CD14-positive monocyte (primary cell): ENCODE results near the gene MMRN2. TPM values are rescaled to one million over a fixed set of nuclear protein-coding genes. Genes with fewer than 3 reads are reported as not detected.
"Not testable (repeated sequence)": the region's sequence is repeated elsewhere in the genome, so short reads cannot be mapped to it uniquely, and the experiment has no call there.

Source experiments
- DNase-seq, 3 donors: peaks; one replicate each; pipeline ENCODE4 v3.0.0-alpha.2; 2011 to 2022
- H2AFZ ChIP-seq: 2 replicates; pipeline ENCODE4 v1.6.0; 2012; ENCODE audit warnings: mild to moderate bottlenecking, low read depth, low read length, inconsistent platforms; ENCODE audit not compliant: insufficient read depth, poor library complexity, severe bottlenecking
- H3K27ac ChIP-seq, 2 donors: 1 replicate in 1 of 2; 2 replicates in 1 of 2; pipeline ENCODE4 v1.5.1; 2012 to 2013; ENCODE audit warnings: low read length in 2 of 2, control low read depth in 1 of 2, inconsistent platforms in 1 of 2, low read depth in 1 of 2, mild to moderate bottlenecking in 1 of 2
- H3K27me3 ChIP-seq, 2 donors: one replicate each; pipeline versions ENCODE4 v1.6.0 to v1.6.1; 2011 to 2013; ENCODE audit warnings: low read length in 2 of 2; ENCODE audit not compliant: control insufficient read depth in 2 of 2, insufficient read depth in 2 of 2
- H3K36me3 ChIP-seq, 2 donors: replicated peaks in 1 of 2; 1 replicate in 1 of 2; 2 replicates in 1 of 2; pipeline versions ENCODE4 v1.5.1 to v1.6.1; 2012 to 2013; ENCODE audit warnings: low read length in 2 of 2, control low read depth in 1 of 2, inconsistent platforms in 1 of 2, mild to moderate bottlenecking in 1 of 2; ENCODE audit not compliant: insufficient read depth in 2 of 2, control insufficient read depth in 1 of 2
- H3K4me1 ChIP-seq, 2 donors: 1 replicate in 1 of 2; 2 replicates in 1 of 2; pipeline versions ENCODE4 v1.5.1 to v1.6.1; 2012 to 2013; ENCODE audit warnings: low read length in 2 of 2, control low read depth in 1 of 2, inconsistent platforms in 1 of 2, mild to moderate bottlenecking in 1 of 2, moderate library complexity in 1 of 2; ENCODE audit not compliant: insufficient read depth in 2 of 2, control insufficient read depth in 1 of 2
- H3K4me2 ChIP-seq: replicated peaks from 2 replicates; pipeline ENCODE3; 2012; ENCODE audit warnings: low read length, moderate library complexity, mild to moderate bottlenecking; ENCODE audit not compliant: poor library complexity, severe bottlenecking; ENCODE audit errors: extremely low read depth
- H3K4me3 ChIP-seq, 3 experiments: fragments of 200-600 bp in 1 of 3; sonication (generic) in 1 of 3; replicated peaks in 1 of 3; 1 replicate in 2 of 3; 2 replicates in 1 of 3; pipeline ENCODE4 v1.5.1; 2011 to 2013; ENCODE audit warnings: low read length in 3 of 3, mild to moderate bottlenecking in 3 of 3, control low read depth in 2 of 3, low read depth in 2 of 3, inconsistent platforms in 1 of 3, moderate library complexity in 1 of 3
- H3K79me2 ChIP-seq: 2 replicates; pipeline ENCODE4 v1.6.0; 2012; ENCODE audit warnings: mild to moderate bottlenecking, control low read depth, inconsistent platforms, low read length, moderate library complexity; ENCODE audit not compliant: insufficient read depth
- H3K9ac ChIP-seq: 2 replicates; pipeline ENCODE4 v1.6.0; 2017; ENCODE audit warnings: low read length, mild to moderate bottlenecking; ENCODE audit not compliant: insufficient read depth, poor library complexity, severe bottlenecking
- H3K9me3 ChIP-seq, 2 donors: replicated peaks in 1 of 2; 1 replicate in 1 of 2; 2 replicates in 1 of 2; pipeline versions ENCODE4 v1.5.1 to v1.6.1; 2012 to 2013; ENCODE audit warnings: low read length in 2 of 2, control low read depth in 1 of 2; ENCODE audit not compliant: control insufficient read depth in 1 of 2, insufficient read depth in 1 of 2
- H4K20me1 ChIP-seq: 2 replicates; pipeline ENCODE4 v1.6.0; 2012; ENCODE audit warnings: mild to moderate bottlenecking, low read length, control low read depth, moderate library complexity; ENCODE audit not compliant: insufficient read depth
- H3K27ac Mint-ChIP-seq, 7 donors: one replicate each; pipeline ENCODE4 v1.8.0; 2020; ENCODE audit warnings: mild to moderate bottlenecking in 7 of 7, mixed read lengths in 7 of 7, moderate library complexity in 6 of 7, inconsistent platforms in 2 of 7
- H3K27me3 Mint-ChIP-seq, 3 donors: one replicate each; pipeline ENCODE4 v1.8.0; 2021 to 2022; ENCODE audit warnings: low read depth in 3 of 3, mild to moderate bottlenecking in 3 of 3, mixed read lengths in 3 of 3, moderate library complexity in 3 of 3, inconsistent platforms in 1 of 3
- H3K36me3 Mint-ChIP-seq, 2 donors: one replicate each; pipeline ENCODE4 v1.8.0; 2020; ENCODE audit warnings: mixed read lengths in 2 of 2, inconsistent platforms in 1 of 2, mild to moderate bottlenecking in 1 of 2
- H3K4me1 Mint-ChIP-seq: one replicate; pipeline ENCODE4 v1.8.0; 2020; ENCODE audit warnings: mild to moderate bottlenecking, mixed read lengths
- H3K4me3 Mint-ChIP-seq, 2 donors: one replicate each; pipeline ENCODE4 v1.8.0; 2020; ENCODE audit warnings: mild to moderate bottlenecking in 2 of 2, mixed read lengths in 2 of 2, moderate library complexity in 1 of 2
- H3K9me3 Mint-ChIP-seq, 7 donors: one replicate each; pipeline ENCODE4 v1.8.0; 2020 to 2022; ENCODE audit warnings: mixed read lengths in 7 of 7, mild to moderate bottlenecking in 6 of 7, moderate library complexity in 6 of 7, inconsistent platforms in 2 of 7
- CTCF ChIP-seq: fragments of 200-600 bp; IDR thresholded peaks from one replicate; pipeline ENCODE4 v1.8.0; 2022; ENCODE audit warnings: antibody characterized with exemption, mild to moderate bottlenecking
- WGBS: methylation state at CpG from one replicate; pipeline ENCODE4 v1.1.5; 2013; ENCODE audit warnings: missing lambda C conversion rate; ENCODE audit not compliant: insufficient coverage; 5-methylcytosine and 5-hydroxymethylcytosine counted together
- intact Hi-C, 2 donors: fragments of 100-400 bp; cut with micrococcal nuclease; formaldehyde crosslinking; loops; one replicate each; pipeline versions ENCODE4 v1.15.0 to v1.15.1; 2023
- polyA plus RNA-seq, 3 donors: library from polyadenylated mRNA; depleted of rRNA in 1 of 3; unstranded in 2 of 3; stranded (reverse) in 1 of 3; fragments of 300-500 nt in 2 of 3; fragments of >200 nt in 1 of 3; fragmentation: Illumina TruSeq in 2 of 3; gene quantifications; 1 replicate in 2 of 3; 2 replicates in 1 of 3; pipeline ENCODE4 v1.2.3, GENCODE V29; 2012 to 2021

The MMRN2 gene
- polyA plus RNA-seq, 3 donors: 0.07 to 1.8 TPM; not detected in 1

- Mint-ChIP-seq H3K9me3 (peaks cover 19 to 32% (median 27%) of the 10 kb centered on the region in 7 donors), H3K27me3 (peaks cover 4 to 12% (median 8%) of the 10 kb centered on the region in 3 donors), H3K4me3 (no peak overlapping the region), H3K4me1 (peaks cover 1% of the 10 kb centered on the region), H3K36me3 (peaks cover 0 to 6% of the 10 kb centered on the region in 2 donors), H3K27ac (no peak overlapping the region)
- DNase-seq: no peak
- no peak overlapping the region for H3K27ac ChIP-seq
- H3K79me2 ChIP-seq: no peaks in the 10 kb centered on the region
- H3K36me3 ChIP-seq: no peaks in the 10 kb centered on the region
- H3K4me1 ChIP-seq: peaks cover 1 to 2% of the 10 kb centered on the region in 2 donors
- no CpG with 5 or more reads among the region's 1 CpG for WGBS
- H3K9ac ChIP-seq: no peak overlapping the region
- no peaks in the 10 kb centered on the region for H3K27me3 ChIP-seq
- no peaks in the 10 kb centered on the region for H4K20me1 ChIP-seq
- no peak for TF ChIP-seq CTCF
- intact Hi-C loops: no loop called here
- H3K4me3 ChIP-seq: no peak overlapping the region
- H2AFZ ChIP-seq: no peak overlapping the region
- peaks cover 12 to 24% of the 10 kb centered on the region in 2 donors for H3K9me3 ChIP-seq
- no peak overlapping the region for H3K4me2 ChIP-seq
These were observed 7.1 kb downstream of the MMRN2 start for GRCh38 chr10:86950349-86950748.

DNA sequence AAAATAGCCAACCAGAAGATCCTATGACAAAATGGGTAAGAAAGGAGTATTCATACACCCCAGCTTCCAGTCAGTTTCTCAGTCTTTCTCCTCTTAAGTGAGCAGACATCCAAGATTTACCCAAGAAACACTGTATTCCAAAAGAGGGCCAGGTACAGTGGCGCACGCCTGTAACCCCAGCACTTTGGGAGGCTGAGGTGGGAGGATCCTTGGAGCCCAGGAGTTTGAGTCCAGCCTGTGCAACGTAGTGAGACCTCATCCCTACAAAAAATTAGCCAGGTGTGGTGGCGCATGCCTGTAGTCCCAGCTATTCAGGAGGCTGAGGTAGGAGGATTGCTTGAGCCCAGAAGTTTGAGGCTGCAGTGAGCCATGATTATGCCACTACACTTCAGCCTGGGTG, 9.6 kb downstream of the MMRN2 start:
- H3K36me3 Mint-ChIP-seq, H2AFZ ChIP-seq, H3K4me1 Mint-ChIP-seq, H3K4me2 ChIP-seq, H3K4me3 ChIP-seq, H3K27me3 ChIP-seq, H4K20me1 ChIP-seq, intact Hi-C loops, H3K36me3 ChIP-seq, H3K79me2 ChIP-seq, DNase-seq, H3K4me3 Mint-ChIP-seq, H3K27ac ChIP-seq, H3K27ac Mint-ChIP-seq, H3K4me1 ChIP-seq, H3K9ac ChIP-seq: not testable (repeated sequence)
- WGBS: no CpG with 5 or more reads among the region's 4 CpGs
- H3K9me3 Mint-ChIP-seq: peaks cover 10 to 17% (median 16%) of the 10 kb centered on the region in 7 donors
- peaks cover 12 to 14% of the 10 kb centered on the region in 2 donors for H3K9me3 ChIP-seq
- peaks cover 4 to 12% (median 8%) of the 10 kb centered on the region in 3 donors for H3K27me3 Mint-ChIP-seq
